GM12873 (cell line): ENCODE measurements around the gene CEBPZ.

Experiments
- CTCF ChIP-seq: IDR thresholded peaks from 2 replicates; pipeline ENCODE4 v1.5.1; 2012; ENCODE audit warnings: low read depth, mild to moderate bottlenecking, moderate library complexity, low read length, control low read depth; ENCODE audit not compliant: insufficient read depth; ENCODE audit errors: missing control alignments

CEBPZ gene

GRCh38 chr2:37215250-37215649, 16.1 kb downstream of the CEBPZ start:
- no peak for TF ChIP-seq CTCF

GRCh38 chr2:37211939-37212338, 19.5 kb downstream of the CEBPZ start:
- no peak for TF ChIP-seq CTCF

GRCh38 chr2:37211212-37211611, 20.2 kb downstream of the CEBPZ start:
- no peak for TF ChIP-seq CTCF

- TF ChIP-seq CTCF, result no peak
Observed at GRCh38 chr2:37205689-37206341, 25.6 kb downstream of the CEBPZ start.

- TF ChIP-seq CTCF, result no peak
Observed at GRCh38 chr2:37203708-37204107, 27.7 kb downstream of the CEBPZ start.

GRCh38 chr2:37201766-37202165, 29.6 kb downstream of the CEBPZ start:
- no peak for TF ChIP-seq CTCF

GRCh38 chr2:37201208-37201607, 30.2 kb downstream of the CEBPZ start:
- TF ChIP-seq CTCF, result no peak
